Amniotic stem cell (primary cell): Measurements from ENCODE around the gene WDR7.

Source experiments
- DNase-seq: peaks from one replicate; lab custom pipeline; 2025; lab: John Stamatoyannopoulos, UW

Gene WDR7

GRCh38 chr18:57080479-57080878, 429.3 kb downstream of the WDR7 start:
- no peak for DNase-seq

DNA sequence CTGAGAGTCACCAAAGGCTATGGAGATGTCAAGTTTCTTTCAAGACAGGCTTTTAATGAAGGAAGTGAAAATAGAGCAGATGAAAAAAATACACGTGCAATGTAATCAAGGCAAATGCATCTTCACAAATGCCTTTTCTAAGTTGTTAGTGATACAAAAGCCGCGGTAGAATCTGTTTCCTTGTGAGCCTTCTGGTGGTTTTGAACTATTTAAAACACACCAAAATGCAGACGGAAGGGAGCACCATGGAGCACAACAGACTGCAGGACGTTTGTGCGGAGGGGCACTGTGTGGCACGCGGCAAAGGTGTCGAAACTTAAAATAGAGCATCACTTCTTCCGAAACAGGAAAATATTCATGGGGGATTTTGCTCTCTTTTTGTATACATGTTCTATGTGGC, 430.7 kb downstream of the WDR7 start:
- DNase-seq, result no peak

DNA sequence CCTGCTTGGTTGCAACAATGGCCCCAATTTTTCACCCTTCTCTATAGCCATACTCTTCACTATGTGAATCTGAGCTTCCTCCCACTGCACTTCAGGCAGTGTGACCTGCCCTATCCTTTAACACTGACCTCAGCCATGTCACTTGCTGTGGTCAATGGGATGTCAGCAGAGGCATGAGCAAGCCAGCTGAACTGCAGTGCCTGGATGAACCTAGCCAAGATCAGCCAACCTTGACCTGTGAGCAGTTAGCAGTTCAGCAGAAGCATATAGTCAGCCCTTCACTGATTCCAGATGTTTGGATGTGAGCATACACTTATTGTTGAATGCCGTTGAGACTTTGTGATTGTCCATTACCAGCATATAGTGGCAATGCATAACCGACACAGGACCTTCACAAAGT, 432.3 kb downstream of the WDR7 start:
- no peak for DNase-seq

DNA sequence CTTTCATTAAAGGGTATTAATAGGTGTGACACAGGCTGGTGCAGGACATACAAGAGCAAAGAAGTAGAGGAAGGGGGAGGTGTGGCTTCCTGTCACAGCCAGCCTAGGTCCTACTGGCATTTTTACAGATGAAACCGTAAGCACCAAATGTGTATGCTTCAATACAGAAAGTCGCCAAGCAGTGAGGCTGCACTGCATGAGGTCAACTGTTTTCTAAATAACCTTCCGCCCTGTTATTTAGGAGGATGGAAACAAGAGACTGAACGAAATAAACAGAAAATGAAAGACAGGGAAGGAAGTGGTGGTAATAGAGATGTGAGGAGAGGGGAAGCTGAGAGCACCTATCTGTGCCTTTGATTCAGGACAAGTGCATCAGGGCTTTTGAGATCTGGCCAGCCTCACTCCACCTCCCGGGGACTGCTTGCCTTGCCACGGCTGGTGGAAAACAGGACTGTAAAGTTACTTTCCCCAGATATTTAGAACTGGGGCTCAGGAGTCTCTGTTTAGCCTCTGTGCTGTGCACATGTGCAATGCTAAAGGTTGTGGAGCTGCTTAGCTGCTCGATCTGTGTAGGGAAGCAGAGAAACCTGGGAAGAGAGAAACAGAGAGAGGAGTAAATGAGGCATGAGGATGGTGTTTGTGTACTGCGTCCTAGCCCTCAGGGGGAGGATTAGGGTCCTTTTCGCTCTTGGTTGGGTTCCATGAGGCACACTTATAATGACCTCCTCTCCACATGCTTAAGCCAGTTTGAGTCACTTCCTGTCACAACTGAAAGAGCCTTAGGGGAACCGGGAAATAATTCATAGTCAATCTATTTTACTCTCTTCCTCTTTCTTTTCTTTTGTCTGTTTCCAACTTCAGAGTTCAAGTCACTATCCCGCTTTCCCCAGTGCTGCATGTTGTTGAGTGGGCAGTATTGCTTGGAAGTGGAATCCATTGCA, 433.4 kb downstream of the WDR7 start:
- no peak for DNase-seq

- no peak for DNase-seq
These were observed 434.2 kb downstream of the WDR7 start for GRCh38 chr18:57085371-57085770.

- no peak for DNase-seq
These were observed 435.0 kb downstream of the WDR7 start for GRCh38 chr18:57086163-57086562.
